ENCODE data around the gene CLEC2A. TPM values are rescaled to one million over a fixed set of nuclear protein-coding genes. Genes with fewer than 3 reads are reported as not detected.

Gene CLEC2A
- total and polyA plus RNA-seq, 7 donors: not detected

DNA sequence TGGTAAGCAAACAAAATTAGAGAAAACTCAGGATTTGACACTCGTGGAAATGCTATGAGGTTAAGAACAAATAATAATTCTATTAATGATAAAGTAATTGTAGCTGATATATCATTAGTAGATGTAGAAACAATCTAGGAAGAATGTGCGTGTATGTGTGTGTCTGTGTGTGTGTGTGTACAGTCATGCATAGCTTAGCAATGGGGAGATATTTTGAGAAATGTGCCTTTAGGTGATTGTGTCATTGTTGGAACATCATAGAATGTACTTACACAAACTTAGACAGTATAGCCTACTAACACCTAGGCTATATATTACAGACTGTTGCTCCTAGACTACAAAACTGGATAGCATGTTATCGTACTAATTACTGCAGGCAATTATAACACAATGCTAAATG, 5.3 kb downstream of the CLEC2A start:
- no peak for DNase-seq
- Histone ChIP-seq H3K4me1 (no peaks in the 10 kb centered on the region), H3K4me3 (no peak overlapping the region), H3K27me3 (no peaks in the 10 kb centered on the region), H3K27ac (no peak overlapping the region), H3K9me3 (no peaks in the 10 kb centered on the region), H3K36me3 (no peaks in the 10 kb centered on the region)
- TF ChIP-seq EP300 (IDR thresholded peaks at IDR 0.05) (no peak), POLR2A (IDR thresholded peaks at IDR 0.05) (no peak), POLR2AphosphoS5 (IDR thresholded peaks at IDR 0.05) (no peak)
- TF ChIP-seq, protein P1, sequence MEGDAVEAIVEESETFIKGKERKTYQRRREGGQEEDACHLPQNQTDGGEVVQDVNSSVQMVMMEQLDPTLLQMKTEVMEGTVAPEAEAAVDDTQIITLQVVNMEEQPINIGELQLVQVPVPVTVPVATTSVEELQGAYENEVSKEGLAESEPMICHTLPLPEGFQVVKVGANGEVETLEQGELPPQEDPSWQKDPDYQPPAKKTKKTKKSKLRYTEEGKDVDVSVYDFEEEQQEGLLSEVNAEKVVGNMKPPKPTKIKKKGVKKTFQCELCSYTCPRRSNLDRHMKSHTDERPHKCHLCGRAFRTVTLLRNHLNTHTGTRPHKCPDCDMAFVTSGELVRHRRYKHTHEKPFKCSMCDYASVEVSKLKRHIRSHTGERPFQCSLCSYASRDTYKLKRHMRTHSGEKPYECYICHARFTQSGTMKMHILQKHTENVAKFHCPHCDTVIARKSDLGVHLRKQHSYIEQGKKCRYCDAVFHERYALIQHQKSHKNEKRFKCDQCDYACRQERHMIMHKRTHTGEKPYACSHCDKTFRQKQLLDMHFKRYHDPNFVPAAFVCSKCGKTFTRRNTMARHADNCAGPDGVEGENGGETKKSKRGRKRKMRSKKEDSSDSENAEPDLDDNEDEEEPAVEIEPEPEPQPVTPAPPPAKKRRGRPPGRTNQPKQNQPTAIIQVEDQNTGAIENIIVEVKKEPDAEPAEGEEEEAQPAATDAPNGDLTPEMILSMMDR (IDR thresholded peaks at IDR 0.05): no peak
- intact Hi-C loops (cut with DNase I): loop anchor here (10.0 kb wide), 1 partner anchor 112 kb away; no protein-coding TSS in a partner anchor
- WGBS, 2 donors: 85 to 88% methylated on average over 3 of the region's 3 CpGs

- H3K9me3 ChIP-seq: no peaks in the 10 kb centered on the region
- no peak overlapping the region for H3K27ac ChIP-seq
- no peak overlapping the region for H3K4me3 ChIP-seq
- H3K36me3 ChIP-seq: no peaks in the 10 kb centered on the region
- WGBS, 2 donors: 6 to 15% methylated on average over 5 of the region's 5 CpGs
- no peak for DNase-seq
- no peaks in the 10 kb centered on the region for H3K4me1 ChIP-seq
- intact Hi-C loops (cut with DNase I): loop anchor here (2.0 to 10.0 kb wide), 2 partner anchors 111 to 173 kb away; no protein-coding TSS in a partner anchor
- no peaks in the 10 kb centered on the region for H3K27me3 ChIP-seq
- TF ChIP-seq POLR2A (IDR thresholded peaks at IDR 0.05): no peak
- TF ChIP-seq, protein P1 (IDR thresholded peaks at IDR 0.05): peak in 3 of 4 experiments; percentile 18 to 34 (median 27)
Observed at GRCh38 chr12:9925705-9926393, 6.3 kb downstream of the CLEC2A start.

- Histone ChIP-seq H3K36me3 (no peaks in the 10 kb centered on the region), H3K27me3 (no peaks in the 10 kb centered on the region), H3K27ac (no peak overlapping the region), H3K4me3 (no peak overlapping the region), H3K4me1 (no peaks in the 10 kb centered on the region), H3K9me3 (no peaks in the 10 kb centered on the region)
- no peak for DNase-seq
- WGBS, 2 donors: 77 to 89% methylated on average over 1 of the region's 1 CpG
- TF ChIP-seq POLR2AphosphoS5 (IDR thresholded peaks at IDR 0.05): no peak
- TF ChIP-seq EP300 (IDR thresholded peaks at IDR 0.05): no peak
- TF ChIP-seq, protein P1 (IDR thresholded peaks at IDR 0.05): no peak
- no peak for TF ChIP-seq POLR2A (IDR thresholded peaks at IDR 0.05)
- intact Hi-C loops (cut with DNase I): loop anchor here (10.0 kb wide), 1 partner anchor 108 kb away; no protein-coding TSS in a partner anchor
Observed at GRCh38 chr12:9922429-9922828, 9.7 kb downstream of the CLEC2A start.

DNA sequence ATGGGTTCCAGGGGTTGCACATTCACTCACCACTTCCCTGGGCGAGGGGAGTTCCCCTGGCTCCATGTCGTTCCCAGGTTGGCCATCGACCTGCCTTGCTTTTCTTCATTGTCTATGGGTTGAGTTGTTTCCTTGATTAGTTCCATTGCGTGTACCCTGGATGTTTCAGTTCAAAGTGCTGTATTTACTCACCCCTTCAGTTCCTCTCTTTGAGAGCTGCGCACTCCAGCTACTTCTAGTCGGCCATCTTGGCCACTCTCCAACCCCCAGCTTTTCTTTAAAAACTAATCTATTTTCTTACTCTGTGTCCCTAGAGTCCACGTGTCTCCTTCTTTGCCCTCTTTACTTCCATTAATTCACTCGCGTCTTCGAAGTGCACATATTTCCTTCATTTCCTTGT, 11.7 kb downstream of the CLEC2A start:
- TF ChIP-seq, protein P1 (IDR thresholded peaks at IDR 0.05): no peak
- TF ChIP-seq EP300 (IDR thresholded peaks at IDR 0.05) (no peak), POLR2A (IDR thresholded peaks at IDR 0.05) (no peak), POLR2AphosphoS5 (IDR thresholded peaks at IDR 0.05) (no peak)
- no peak overlapping the region for H3K27ac ChIP-seq
- H3K36me3 ChIP-seq: no peaks in the 10 kb centered on the region
- no peaks in the 10 kb centered on the region for H3K4me1 ChIP-seq
- no peak for DNase-seq
- WGBS, 2 donors: 90% methylated on average over 10 of the region's 10 CpGs
- H3K9me3 ChIP-seq: no peaks in the 10 kb centered on the region
- H3K4me3 ChIP-seq: no peak overlapping the region
- intact Hi-C loops (cut with DNase I): loop anchor here (10.0 kb wide), 1 partner anchor 106 kb away; no protein-coding TSS in a partner anchor
- no peaks in the 10 kb centered on the region for H3K27me3 ChIP-seq
